COLO829 (cell line): Measurements from ENCODE around the gene SKP1.
A peak's percentile ranks its signal among the peaks of the same experiment; 100 is the strongest.

Experiments used
- DNase-seq: peaks from one replicate; pipeline ENCODE4 v3.0.0; 2012; ENCODE audit warnings: low spot score

The SKP1 gene

DNA sequence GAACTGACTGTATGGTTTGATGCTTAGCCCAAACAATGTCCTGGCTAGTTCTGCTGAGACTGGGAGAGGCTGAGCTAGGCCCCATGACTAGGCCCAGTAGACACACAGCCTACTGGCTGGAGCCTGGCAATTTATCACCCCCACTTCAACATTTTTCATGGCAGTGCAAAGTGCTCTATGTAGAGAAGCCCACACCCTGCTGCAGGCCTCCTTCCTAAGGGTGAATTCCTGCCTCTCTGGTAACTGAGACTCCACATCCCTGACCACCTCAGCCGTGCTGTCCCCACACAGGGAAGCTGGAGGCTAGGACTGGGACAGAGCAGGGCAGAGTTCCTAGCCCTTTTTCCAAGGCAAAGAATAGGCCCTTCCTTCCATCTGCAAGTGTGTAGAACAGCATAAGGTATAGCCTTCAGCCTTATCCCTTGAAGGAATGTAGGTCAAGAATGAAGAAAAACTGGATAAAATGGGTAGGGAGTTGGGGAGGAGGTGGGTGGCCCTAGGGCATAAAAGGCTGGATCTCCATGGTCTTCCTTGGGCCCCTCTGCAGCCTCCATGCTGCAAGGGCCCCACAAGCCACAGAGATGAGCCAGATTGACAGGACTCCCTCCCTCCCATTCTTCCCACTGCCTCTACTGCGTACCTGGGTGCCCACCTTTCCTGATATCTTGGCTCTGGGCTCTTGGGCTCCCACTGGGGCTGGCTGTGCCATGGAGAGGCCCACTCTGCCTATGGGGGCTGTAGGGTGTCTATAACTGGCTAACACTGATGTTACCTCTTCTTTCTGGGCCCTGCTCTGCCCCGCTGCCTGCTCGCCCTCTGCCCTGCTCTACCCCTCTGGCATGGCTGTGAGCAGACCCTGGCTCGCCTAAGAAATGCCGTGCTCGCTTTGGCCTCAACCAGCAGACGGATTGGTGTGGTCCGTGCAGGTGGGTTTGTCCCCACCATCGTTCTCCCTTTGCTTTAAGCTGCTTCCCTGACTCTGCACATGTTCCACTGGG lies 32.5 kb downstream of the SKP1 start:
- no peak for DNase-seq

DNA sequence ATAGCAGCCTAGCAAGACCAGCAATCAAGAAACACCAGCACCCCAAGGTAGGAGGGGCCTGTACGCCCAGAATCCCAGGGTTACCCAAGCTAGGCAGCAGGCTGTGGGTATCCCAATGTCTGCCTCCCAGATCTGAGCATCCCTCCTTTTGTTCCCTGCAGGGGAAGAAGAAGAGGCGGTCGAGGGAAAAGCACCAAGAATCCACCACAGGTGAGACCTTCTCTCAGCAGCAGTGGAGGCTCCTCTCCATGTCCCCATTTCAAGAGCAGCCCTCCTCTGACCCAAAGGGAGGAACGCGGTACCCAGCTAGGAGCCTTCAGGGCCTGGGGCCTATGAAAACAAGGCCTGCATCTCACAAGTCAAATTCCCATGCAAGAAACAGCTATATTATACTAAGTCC lies 33.3 kb downstream of the SKP1 start:
- DNase-seq: no peak

DNA sequence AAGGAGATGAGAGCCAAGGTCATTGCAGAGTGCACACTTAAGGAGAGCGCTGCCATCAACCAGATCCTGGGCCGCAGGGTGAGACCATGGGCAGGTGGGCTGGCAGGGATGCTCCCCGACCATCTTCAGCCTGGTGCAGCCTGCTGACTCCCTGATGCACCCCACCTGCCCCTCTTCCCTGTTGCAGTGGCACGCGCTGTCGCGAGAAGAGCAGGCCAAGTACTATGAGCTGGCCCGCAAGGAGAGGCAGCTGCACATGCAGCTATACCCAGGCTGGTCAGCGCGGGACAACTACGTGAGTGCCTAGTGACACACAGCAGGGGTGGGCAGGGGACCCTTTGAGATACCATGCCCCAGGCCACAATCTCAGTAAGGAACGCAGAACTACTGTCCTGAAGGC lies 33.9 kb downstream of the SKP1 start:
- no peak for DNase-seq

DNA sequence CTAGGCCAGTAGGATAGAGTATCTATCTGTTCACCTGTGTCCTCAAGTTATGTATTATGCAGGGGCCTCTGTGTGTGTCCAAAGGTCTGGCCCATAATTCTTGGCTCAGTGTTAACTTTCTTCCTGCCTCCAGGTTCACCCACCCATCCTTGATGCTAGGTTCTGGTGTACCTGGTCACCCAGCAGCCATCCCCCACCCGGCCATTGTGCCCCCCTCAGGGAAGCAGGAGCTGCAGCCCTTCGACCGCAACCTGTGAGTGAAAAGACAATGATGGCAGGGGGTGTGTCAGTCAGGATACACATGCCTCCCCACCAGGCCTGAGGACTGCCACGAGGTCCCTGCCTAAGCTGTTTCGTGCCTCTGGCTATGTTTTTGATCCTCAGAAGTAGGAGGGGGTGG lies 34.7 kb downstream of the SKP1 start:
- no peak for DNase-seq

DNA sequence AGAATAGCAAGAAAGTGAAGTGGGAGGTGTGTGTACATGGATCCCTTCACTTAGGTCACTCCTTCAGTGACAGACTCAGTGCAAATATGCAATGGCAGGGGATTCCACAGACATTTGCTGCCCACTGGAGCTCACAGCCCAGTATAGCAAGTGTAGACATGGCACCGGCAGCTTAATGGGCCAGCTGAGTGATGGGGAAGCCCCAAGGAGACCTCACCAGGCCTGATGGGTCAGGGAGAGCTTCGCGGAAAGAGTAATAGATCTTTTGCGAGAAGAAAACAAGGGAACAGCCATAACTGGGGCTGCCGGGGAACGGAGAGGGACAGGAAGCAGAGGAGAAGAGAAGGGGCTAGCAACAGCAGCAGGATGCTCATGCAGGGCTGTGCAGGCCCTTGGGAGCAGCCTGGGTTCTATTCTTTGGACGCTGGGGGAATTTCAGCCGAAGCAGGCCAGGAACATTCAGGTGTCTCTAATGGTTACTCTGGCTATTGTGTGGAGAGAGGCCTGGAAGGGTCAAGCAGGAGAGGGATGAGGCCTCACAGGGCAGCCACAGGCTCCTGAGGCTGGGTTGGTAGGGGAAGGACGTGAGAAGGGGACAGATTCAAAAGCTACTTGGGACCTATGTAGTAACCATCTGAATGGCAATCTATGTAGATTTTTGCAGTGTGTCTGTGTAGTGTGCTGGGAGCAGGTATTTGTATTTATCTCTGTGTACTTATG lies 35.3 kb downstream of the SKP1 start:
- no peak for DNase-seq

DNA sequence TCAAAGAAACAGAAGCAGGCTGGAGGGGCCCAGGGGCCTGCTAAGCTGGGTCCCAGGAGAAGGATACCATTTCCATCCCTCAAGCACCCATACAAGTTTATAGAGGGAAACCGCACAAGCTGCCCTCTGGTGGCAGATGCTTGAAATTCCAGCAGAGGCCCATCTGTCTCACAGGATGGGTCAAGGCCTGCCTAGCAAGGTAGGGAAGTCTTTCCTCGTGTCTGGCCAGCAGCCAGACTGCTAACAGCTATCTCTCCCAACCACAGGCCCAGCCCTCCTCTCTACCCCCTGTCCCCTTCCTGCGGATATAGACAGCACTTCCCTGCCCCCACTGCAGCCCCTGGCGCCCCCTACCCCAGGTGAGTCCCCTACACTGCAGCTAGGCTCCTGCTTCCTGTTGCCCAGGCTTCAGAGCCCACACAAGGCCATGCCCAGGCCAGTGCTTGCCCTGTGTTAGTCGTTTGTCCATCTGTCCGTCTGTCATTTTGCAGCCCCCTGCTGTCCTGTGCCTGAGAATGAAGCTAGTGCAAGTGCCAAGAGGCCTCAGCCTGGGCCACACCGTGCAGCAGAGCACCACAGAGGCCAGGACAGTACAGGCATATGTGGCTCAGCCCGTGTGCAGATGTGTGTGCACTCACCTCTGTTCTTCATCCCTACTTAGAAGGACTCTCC lies 36.1 kb downstream of the SKP1 start:
- DNase-seq: peak; percentile 47

DNA sequence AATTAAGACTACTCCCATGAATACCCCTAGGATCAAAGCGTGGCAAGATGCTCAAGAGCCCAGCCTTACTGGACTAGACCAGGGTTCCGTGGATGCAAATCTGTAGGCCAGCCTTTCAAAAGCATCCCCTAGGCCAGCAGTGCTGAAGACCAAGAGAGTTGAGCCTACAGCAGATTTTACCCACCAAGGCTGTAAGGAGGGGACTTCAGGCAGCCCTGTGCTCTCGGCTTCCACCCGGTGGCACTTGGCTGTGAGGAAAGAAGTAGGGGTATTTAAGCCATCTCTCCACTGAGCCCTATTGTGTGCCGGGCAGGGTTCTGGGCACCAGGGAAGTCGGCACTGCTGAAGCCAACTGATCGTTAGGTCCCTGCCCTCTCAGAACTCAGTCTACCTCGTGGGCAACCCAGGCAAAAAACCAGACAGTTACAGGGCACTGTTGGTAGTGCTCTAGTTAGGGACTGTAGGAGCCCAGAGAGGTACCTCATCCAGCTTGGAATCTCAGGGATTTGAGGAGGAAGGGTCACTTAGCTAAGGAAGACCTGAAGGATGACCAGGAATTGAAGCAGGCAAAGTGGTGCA lies 36.8 kb downstream of the SKP1 start:
- no peak for DNase-seq

DNA sequence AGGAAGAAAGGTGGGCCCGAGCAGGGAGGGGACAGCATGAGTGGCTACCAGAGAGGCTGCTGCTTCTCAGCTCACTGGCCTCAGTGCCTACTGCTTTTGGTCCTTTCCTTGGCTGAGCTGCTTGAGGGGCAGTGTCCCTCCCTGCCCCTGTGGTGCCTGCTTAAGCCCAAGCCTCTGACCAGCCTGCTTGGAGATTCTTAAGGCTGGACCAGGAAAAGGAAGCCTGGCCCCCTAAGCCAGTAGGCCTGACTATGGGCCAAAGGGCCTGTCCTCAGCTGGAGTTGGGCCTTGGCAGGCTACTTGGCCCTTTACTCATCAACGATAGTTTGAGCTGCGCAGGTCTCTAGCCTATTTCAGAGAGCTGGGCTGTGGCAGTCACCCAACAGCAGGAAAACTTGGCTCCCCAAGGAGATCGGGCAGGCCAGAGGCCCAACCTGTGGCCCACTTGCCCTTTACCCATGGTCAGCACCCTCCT lies 37.3 kb downstream of the SKP1 start:
- no peak for DNase-seq

DNA sequence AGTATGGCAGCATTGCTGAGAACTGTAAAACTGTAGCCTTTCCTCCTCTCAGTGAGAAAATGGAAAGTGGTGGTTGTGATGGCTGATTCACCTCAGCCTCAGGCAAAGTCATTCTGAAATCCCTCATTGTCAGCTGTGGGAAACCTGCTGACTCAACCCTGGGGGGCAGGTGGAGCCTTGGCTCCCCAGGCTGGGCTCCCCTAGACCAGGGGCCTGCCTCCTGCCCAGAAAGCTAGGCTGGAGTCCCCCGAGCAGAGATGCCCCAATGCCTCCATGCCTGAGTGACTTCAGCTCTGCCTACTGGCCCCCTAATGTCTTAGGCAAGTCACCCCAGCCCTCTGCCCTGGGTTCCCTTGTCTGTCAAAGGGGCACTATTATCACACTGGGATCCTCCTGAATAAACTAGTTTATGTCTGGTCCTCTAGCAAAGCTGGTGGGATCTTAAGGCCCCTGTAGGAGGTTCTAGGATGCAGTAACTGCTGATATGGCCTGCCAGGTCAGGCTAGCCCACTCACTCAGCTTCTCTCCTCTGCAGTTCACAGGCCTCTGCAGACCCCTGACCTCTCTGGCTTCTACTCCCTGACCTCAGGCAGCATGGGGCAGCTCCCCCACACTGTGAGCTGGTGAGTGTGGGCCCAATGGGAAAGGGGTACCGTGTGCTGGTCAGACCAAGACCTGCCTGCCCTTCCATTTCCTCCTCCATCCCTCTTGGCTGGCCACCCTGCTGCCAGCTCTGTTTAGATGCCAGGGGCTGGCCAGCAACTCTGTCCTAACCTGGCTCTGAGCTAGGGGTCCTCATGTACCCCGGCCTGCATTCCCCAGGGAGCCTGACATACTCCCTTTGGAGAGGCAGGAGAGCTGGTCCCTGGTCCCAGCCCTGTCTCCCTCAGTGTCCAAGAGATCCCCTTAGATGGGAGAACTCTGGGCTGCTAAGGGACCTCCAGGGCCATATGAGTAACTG lies 38.1 kb downstream of the SKP1 start:
- DNase-seq: peak; percentile 26

DNA sequence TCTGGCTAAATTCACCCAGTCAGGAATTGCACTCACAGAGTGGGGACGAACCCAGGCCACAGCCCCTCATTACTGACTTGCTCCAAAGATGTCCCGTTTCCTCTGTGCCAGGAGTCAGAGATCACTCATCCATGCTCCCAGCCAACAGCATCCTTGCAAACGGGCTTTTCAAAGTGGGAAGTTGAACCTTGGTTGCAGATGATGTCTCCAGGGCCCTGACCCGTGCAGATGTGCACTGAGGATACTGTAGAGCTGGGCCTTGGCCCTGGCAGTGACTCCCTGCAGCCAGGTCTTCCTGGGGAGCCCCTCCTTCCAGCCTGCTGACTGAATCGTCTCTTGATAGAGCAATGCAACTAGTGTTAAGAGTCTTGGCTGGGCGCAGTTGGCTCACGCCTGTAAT lies 40.0 kb downstream of the SKP1 start:
- DNase-seq: no peak

DNA sequence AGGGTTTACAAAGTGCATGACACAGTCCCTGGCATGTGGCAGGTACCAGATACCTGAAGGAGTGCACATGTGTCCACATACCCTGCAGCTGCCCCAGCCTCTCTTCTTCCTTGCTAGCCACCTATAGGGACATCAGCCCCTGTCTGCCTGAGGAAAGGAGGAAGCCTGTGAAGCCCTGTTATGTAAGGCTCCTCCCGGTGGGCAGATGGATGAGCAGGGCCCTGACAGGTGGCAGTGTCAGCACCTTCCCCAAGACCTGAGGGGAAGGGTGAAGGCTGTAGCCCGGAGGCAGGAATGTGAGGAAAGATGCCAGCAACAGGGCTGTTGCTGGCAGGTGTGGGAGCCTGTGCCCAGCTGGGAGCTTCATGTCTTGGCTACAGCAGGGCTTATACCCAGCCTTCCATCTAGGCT lies 40.5 kb downstream of the SKP1 start:
- no peak for DNase-seq

DNA sequence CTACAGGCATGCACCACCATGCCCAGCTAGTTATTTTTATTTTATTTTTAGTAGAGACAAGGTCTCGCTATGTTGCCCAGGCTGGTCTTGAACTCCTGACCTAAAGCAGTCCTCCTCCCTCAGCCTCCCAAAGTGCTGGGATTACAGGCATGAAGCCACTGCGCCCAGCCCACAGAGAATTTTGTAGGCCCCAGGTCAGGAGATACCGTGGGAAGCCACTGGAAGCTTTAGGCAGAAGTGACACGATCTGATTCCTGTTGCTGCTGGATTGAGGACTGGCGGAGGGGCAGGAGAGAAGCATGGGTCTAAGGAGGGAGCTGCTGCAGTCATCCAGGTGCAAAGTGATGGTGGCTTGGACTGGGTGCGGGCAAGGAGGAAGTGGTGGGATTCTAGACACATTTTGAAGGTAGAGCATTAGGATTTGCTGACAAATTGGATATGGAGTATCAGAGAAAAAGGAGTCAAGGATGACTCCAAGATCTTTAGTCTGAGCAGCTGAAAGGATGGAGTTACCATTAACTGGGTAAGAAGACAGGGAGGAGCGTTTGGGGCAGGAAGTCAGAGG lies 41.6 kb downstream of the SKP1 start:
- no peak for DNase-seq

DNA sequence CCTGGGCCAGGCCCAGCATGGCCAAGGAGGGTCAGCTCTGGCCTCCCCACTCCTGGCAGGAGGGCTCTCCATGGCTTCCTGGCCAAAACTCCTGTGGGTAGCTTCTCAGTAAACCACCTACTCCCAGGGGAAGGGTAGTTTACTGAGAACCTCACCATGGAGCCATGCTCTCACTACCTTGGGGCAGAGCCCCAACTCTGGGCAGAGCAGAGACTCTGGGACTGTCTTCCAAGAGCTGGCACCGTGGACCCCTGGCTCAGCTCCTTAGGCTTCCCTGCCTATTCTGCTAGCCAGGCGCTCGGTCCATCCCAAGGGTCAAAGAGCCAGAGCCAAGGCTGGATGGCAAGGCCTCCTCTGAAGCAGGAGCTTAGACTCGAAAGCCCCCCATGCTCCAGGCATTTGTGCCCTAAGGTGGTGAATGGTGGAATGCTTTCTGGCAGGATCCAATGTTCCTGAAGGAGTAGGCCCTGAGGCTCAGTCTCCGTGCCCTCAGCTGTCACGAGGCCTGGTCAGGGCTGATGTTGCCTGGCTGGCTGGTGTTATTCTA lies 42.7 kb downstream of the SKP1 start:
- DNase-seq: no peak

DNA sequence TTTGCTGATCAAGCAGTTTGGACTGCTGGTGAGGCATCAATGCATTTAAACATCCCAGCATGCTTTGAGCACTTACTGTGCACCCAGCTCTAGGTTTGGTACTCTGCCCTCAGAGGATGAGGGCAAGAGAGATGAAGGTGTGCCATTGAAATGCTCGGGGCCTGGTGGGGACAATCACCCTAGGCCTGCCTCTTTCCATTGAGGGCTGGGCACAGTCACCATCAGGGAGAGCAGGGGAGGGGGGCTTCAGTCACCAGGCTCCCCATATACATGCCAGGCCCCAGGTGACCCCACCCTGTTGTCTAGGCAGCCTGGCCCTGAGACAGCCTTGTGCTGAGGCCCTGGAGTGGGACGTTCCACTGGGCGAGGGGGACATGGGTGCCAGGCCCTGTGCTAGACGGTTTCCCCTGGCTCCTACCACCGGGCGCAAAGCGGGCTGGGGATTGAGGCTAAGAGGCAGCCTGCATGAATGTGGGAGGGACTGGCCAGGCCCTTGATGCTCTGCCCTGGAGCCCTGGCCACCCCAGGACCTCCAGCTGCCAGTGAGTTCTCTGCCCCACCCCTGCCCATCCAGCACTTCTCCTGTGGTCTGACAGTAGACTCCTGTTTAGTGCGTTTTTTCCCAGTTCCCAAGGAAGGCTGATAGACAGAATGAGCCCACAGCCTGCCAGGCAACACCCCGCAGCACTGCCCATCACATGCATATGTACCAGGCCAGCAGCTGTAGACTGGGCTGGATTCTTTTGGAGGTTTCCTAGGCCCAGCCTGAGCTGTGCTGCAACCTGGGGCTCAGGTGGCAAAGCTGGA lies 43.4 kb downstream of the SKP1 start:
- DNase-seq: no peak

DNA sequence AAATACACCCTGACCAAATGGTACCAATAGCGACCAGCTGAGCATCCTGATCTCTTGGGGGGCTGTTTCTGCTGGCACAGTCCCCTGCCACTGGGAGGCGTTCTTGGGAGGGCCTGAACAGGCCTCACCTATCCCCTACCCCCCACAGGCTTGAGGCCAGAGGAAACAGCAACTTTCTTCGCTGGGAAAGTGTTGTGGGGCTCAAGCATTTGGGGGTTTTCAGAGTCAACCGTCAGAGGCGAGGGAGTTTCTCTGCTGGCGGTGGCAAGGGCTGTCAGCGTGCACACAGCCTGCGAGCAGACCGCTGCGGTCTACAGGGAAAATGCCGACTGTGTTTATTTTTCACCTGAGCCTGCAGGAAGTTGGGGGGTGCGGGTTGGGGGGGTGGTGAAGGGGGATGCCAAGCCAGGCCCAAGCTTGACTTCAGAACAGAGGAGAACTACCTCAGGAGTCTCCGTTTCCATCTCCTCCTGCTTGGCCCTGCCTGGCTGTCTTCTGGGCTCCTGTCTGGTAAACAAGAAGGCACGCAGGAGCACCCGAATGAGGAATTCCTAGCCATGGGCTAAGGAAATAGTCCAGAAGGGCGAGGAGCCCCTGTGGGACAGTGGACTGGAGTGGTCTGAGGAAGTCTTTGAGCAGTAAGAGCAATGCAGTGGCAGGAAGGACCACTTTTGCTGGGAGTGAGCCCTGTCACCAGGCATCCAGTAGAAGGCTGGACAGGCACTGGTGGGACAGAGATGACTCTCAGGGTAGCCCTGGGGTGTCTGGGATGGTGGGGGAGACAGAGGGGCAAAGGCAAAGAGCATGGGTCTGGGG lies 44.2 kb downstream of the SKP1 start:
- DNase-seq: no peak

DNA sequence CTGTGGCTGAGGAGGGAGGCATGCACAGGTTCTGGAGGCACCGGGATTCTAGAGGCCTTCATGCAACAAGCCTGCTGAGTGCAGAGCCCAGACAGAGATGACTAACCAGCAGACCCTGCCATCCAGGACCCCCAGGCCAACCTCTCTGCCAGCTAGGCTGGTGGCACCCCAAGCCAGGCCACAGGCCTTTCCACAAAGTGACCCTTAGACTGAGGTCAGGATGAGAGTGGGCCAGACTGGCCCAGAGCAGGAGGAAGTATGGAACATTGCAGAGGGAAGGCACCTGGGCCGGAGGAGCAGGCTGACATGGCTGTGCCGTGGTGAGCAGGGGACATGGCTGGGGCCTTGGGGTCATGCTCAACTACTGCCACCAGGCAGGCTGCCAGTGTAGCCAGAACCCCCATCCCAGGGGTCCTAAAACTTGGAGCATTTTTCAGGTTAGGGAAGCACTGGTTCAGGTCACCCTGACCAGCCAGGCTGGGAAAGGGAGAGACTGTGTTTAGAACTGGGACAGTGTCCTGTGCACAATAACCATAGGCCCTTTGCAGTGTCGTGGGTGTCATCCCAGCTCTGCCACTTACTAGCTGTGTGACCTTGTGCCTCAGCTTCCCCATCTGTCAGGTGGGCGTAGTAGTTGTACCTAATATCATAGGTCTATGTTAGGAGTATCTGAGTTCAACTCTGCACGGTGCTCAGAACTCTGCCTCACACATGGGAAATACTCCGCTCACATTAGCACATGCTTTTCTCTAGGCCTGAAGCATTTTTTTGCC lies 45.0 kb downstream of the SKP1 start:
- no peak for DNase-seq

DNA sequence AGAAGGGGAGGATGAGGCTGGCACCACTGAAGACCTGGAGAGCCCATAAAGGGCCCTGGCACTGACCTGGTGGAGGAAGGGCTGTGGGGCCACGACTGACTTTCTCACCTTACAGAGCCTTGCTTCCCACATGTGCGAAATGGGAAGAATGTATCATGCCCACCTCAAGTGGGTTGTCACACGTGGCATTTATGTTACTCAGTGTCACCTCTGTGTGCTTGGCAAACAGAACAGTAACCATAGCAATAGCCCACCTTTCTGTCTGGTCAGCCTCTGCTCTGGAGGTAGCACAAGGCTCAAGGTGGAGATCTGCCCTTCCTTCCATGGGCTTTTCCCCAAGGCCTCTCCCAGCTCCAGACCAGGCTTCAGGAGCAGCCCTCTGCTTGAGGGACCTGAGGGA lies 45.6 kb downstream of the SKP1 start:
- DNase-seq: no peak
